Panc1 (cell line): ENCODE results near the gene AATK. TPM values are rescaled to one million over a fixed set of nuclear protein-coding genes. Genes with fewer than 3 reads are reported as not detected.

ENCODE experiments used
- ATAC-seq: fragments of 200-7000 bp; cut with Tn5 transposase; 2 replicates; pipeline ENCODE4 v1.9.1; 2020; ENCODE audit warnings: mild to moderate bottlenecking, moderate library complexity
- BruUV-seq: library from RNA; stranded (reverse); fragments of 400-500 nt; replicated peaks from 2 replicates; lab custom pipeline; 2021; lab: Mats Ljungman, UMichigan
- CTCF ChIA-PET: fragments of 300-600 bp; sonication (Branson Sonifier 250); formaldehyde crosslinking; loops from one replicate; lab custom pipeline; 2022; ENCODE audit warnings: antibody characterized with exemption; lab: Charles Lee
- POLR2A ChIA-PET: fragments of 300-600 bp; sonication (Branson Sonifier 250); formaldehyde crosslinking; loops from one replicate; lab custom pipeline; 2022; ENCODE audit warnings: antibody characterized with exemption; lab: Charles Lee
- DNase-seq: peaks from one replicate; pipeline ENCODE4 v3.0.0-alpha.2; 2010; ENCODE audit warnings: low read depth, low spot score
- H3K27ac ChIP-seq: 2 replicates; pipeline ENCODE4 v1.5.1; 2011; ENCODE audit warnings: mild to moderate bottlenecking, low read length, inconsistent platforms
- H3K27me3 ChIP-seq: fragments of 200-500 bp; sonication (Bioruptor generic); 2 replicates; pipeline ENCODE4 v1.6.0; 2014; ENCODE audit warnings: low read length, inconsistent platforms; ENCODE audit not compliant: control insufficient read depth, insufficient read depth
- H3K36me3 ChIP-seq: fragments of 200-500 bp; sonication (Bioruptor generic); 2 replicates; pipeline ENCODE4 v1.5.1; 2014; ENCODE audit warnings: inconsistent platforms, mild to moderate bottlenecking, low read length, moderate library complexity; ENCODE audit not compliant: control insufficient read depth, insufficient read depth
- H3K4me1 ChIP-seq: 2 replicates; pipeline ENCODE4 v1.5.1; 2011; ENCODE audit warnings: inconsistent platforms, mild to moderate bottlenecking, low read length, moderate library complexity; ENCODE audit not compliant: control insufficient read depth, insufficient read depth
- H3K4me3 ChIP-seq, 2 experiments: 2 replicates each; pipeline ENCODE4 v1.5.1; 2011 to 2012; ENCODE audit warnings: low read depth in 2 of 2, low read length in 2 of 2, mild to moderate bottlenecking in 2 of 2, inconsistent platforms in 1 of 2, moderate library complexity in 1 of 2
- H3K9me3 ChIP-seq: fragments of 200-500 bp; sonication (Bioruptor generic); 2 replicates; pipeline ENCODE4 v1.5.1; 2014; ENCODE audit warnings: low read depth, mild to moderate bottlenecking, inconsistent platforms, low read length, moderate library complexity; ENCODE audit not compliant: control insufficient read depth, insufficient read depth
- CTCF ChIP-seq: fragments of 450-650 bp; IDR thresholded peaks from 2 replicates; pipeline ENCODE4 v1.5.1; 2017; ENCODE audit warnings: mild to moderate bottlenecking
- POLR2AphosphoS5 ChIP-seq: IDR thresholded peaks from 2 replicates; pipeline ENCODE4 v1.6.1; 2012; ENCODE audit warnings: mild to moderate bottlenecking, low read depth, low read length, moderate library complexity
- REST ChIP-seq, 2 experiments: IDR thresholded peaks; 2 replicates each; pipeline ENCODE4 v1.6.1; 2011 to 2012; ENCODE audit warnings: low read depth in 2 of 2, control low read depth in 1 of 2, low read length in 1 of 2, mild to moderate bottlenecking in 1 of 2, moderate library complexity in 1 of 2; ENCODE audit not compliant: insufficient read depth in 1 of 2
- SIN3A ChIP-seq: IDR thresholded peaks from 2 replicates; pipeline ENCODE4 v1.6.1; 2012; ENCODE audit warnings: low read depth, mild to moderate bottlenecking, low read length, moderate library complexity, borderline replicate concordance; ENCODE audit not compliant: insufficient read depth
- TCF7L2 ChIP-seq: IDR thresholded peaks from 2 replicates; pipeline ENCODE4 v1.6.1; 2011; ENCODE audit warnings: mild to moderate bottlenecking, low read depth, low read length, inconsistent platforms
- in situ Hi-C: cut with HindIII; loops from 2 replicates; pipeline ENCODE4 v1.10.0; 2016; ENCODE audit warnings: low sequenced_read_pairs, low pct_unique_long_range_greater_than_20kb
- intact Hi-C: fragments of 100-400 bp; cut with micrococcal nuclease; formaldehyde crosslinking; loops from one replicate; pipeline ENCODE4 v1.10.0; 2022; ENCODE audit not compliant: unreplicated experiment
- total RNA-seq: library from RNA; stranded (reverse); gene quantifications from one replicate; pipeline ENCODE4 v1.2.1, GENCODE V29; 2021; ENCODE audit not compliant: unreplicated experiment

Gene AATK
- total RNA-seq, 1 experiment from 2014 or later = 3.7 TPM

GRCh38 chr17:81102352-81102751 lies 63.7 kb downstream of the AATK start:
- no peak for TF ChIP-seq REST (IDR thresholded peaks at IDR 0.05; ENCODE audit: insufficient read depth in 1 of 2, low read depth in 2 of 2, low read length in 1 of 2)
- no peak for TF ChIP-seq CTCF
- no peak for TF ChIP-seq SIN3A
- TF ChIP-seq TCF7L2 = no peak
- TF ChIP-seq POLR2AphosphoS5 = no peak
- Histone ChIP-seq H3K27ac (no peak overlapping the region), H3K27me3 (no peaks in the 10 kb centered on the region), H3K9me3 (no peaks in the 10 kb centered on the region), H3K36me3 (no peaks in the 10 kb centered on the region; the same call in 1 of the 2 replicates), H3K4me3 (no peak overlapping the region), H3K4me1 (peaks cover 18% of the 10 kb centered on the region)
- no TSS peak for BruUV-seq
- intact Hi-C loops (no loop called here), in situ Hi-C loops (no loop called here)
- ChIA-PET POLR2A (no interaction called here), CTCF (interaction anchor here (0.8 kb wide), 1 partner anchor 136 kb away, joined by 3 read pairs; the partner anchor contains the start of genes NDUFAF8 and TEPSIN)
- DNase-seq (no peak), ATAC-seq (no peak)

- peak; percentile 56 for DNase-seq
- ChIA-PET POLR2A (no interaction called here), CTCF (interaction anchor here (0.5 to 0.8 kb wide), 3 partner anchors 12 to 339 kb away, joined by 3 read pairs; partner anchors contain the start of genes NDUFAF8 and TEPSIN)
- BruUV-seq = no TSS peak
- Histone ChIP-seq H3K27me3 (no peaks in the 10 kb centered on the region), H3K4me1 (peaks cover 24% of the 10 kb centered on the region), H3K4me3 (no peak overlapping the region), H3K36me3 (no peaks in the 10 kb centered on the region; the same call in 1 of the 2 replicates), H3K9me3 (no peaks in the 10 kb centered on the region), H3K27ac (no peak overlapping the region)
- peak in 1 of 2 experiments; percentile 68; a peak in 1 of 4 replicates for TF ChIP-seq REST (IDR thresholded peaks at IDR 0.05; ENCODE audit: insufficient read depth in 1 of 2, low read depth in 2 of 2, low read length in 1 of 2)
- TF ChIP-seq SIN3A = no peak
- peak; percentile 60 for TF ChIP-seq POLR2AphosphoS5
- TF ChIP-seq CTCF = peak; percentile 100
- TF ChIP-seq TCF7L2 = no peak
- intact Hi-C loops = no loop called here
- ATAC-seq = peak; percentile 84
- in situ Hi-C loops = no loop called here
Observed at GRCh38 chr17:81101614-81102306, 64.3 kb downstream of the AATK start.
